ENCODE data around the gene NAV2.

- TF ChIP-seq CTCF (IDR thresholded peaks at IDR 0.05; ENCODE audit: low read depth, low read length) = no peak
- TF ChIP-seq POLR2A (IDR thresholded peaks at IDR 0.05; ENCODE audit: extremely low read depth, insufficient read length) = no peak
Observed at GRCh38 chr11:19989191-19989590, 276.6 kb downstream of the NAV2 start.

Data from NB4 (cell line).